GM12892 (cell line): ENCODE measurements around the gene RFTN2.

Experiments used
- POLR2A ChIP-seq: IDR thresholded peaks from 2 replicates; pipeline ENCODE4 v1.6.1; 2011; ENCODE audit warnings: low read depth, low read length, control low read depth
- POLR2AphosphoS5 ChIP-seq: IDR thresholded peaks from 2 replicates; pipeline ENCODE4 v1.6.1; 2011; ENCODE audit warnings: low read depth, low read length, control low read depth
- TAF1 ChIP-seq: IDR thresholded peaks from 2 replicates; pipeline ENCODE4 v1.6.1; 2011; ENCODE audit warnings: low read depth, mild to moderate bottlenecking, control low read depth, low read length, borderline replicate concordance

DNA sequence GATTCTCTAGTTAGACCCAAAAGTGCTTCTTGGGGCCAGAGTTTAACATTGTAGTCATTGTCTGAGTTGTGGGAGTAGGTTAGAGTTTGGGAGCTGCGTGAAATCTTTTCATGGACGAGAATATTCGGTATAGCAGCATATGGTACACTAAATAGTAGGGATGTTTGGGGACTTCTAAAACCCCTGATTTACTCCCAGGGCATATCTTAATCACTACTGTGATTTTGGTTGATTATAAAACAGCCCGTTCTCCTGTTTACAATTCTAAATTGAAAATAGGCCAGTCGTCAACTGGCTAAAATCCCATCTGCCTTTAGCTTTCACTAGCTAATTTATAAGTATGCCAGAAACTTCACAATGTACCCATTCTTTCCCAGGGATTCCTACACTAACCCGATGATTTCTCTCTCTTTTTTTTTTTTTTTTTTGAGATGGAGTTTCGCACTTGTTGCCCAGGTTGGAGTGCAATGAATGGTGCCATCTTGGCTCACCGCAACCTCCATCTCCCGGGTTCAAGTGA lies 115.2 kb downstream of the RFTN2 start:
- TF ChIP-seq POLR2AphosphoS5 (no peak), POLR2A (no peak), TAF1 (no peak)
